ENCODE measurements around the gene CES2.
"Not testable (repeated sequence)": the region's sequence is repeated elsewhere in the genome, so short reads cannot be mapped to it uniquely, and the experiment has no call there.

The CES2 gene, protein sequence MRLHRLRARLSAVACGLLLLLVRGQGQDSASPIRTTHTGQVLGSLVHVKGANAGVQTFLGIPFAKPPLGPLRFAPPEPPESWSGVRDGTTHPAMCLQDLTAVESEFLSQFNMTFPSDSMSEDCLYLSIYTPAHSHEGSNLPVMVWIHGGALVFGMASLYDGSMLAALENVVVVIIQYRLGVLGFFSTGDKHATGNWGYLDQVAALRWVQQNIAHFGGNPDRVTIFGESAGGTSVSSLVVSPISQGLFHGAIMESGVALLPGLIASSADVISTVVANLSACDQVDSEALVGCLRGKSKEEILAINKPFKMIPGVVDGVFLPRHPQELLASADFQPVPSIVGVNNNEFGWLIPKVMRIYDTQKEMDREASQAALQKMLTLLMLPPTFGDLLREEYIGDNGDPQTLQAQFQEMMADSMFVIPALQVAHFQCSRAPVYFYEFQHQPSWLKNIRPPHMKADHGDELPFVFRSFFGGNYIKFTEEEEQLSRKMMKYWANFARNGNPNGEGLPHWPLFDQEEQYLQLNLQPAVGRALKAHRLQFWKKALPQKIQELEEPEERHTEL
- 30.7 to 40.1 (median 31.1) reads per million in 3 experiments for total RNA-seq

GRCh38 chr16:66935314-66936011, at the start of gene CES2:
Gene CES2 (plus strand): TSS chr16:66935516. CDS start chr16:66935636, 120 bp downstream.
- no peak for DNase-seq

DNA sequence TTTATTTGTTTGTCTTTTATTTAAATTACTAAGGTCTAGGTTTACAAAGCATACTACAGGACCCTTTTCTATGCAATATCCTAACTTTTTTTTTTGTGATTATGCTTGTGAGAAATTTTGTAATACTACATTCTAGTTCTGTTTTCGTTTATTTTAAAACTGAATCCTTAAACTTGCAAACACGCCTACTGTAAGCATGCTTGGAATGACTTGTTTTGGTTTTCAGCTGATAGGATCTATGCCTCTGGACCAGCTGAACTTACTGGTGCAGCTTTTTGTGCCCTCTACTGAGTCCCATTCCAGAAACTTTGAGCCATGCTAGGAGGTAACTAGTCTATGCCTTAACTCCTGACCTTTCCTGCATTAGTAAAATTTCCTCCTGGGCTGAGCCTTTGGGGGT, 49.0 kb upstream of the CES2 start:
- DNase-seq, result no peak

GRCh38 chr16:66886914-66887313, 48.4 kb upstream of the CES2 start:
- DNase-seq, result no peak

GRCh38 chr16:66888647-66889615, 46.4 kb upstream of the CES2 start:
- DNase-seq, result no peak

DNA sequence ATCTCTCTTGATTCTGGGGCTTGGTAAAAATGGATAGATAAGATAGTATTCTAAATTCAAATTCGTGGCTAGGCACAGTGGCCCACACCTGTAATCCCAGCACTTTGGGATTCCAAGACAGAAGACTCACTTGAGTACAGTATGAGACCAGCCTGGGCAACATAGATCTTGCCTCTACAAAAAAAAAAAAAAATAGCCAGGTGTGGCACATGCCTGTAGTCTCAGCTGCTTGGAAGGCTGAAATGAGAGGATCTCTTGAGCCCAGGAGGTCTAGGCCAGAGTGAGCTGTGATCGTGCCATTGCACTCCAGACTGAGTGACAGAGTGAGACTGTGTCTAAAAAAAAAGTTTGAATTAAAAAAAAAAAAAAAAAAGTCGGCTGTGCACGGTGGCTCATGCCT, 45.7 kb upstream of the CES2 start:
- DNase-seq, result no peak

GRCh38 chr16:66890799-66891198, 44.5 kb upstream of the CES2 start:
- DNase-seq, result no peak

GRCh38 chr16:66891360-66891759, 44.0 kb upstream of the CES2 start:
- no peak for DNase-seq

- no peak for DNase-seq
Observed at GRCh38 chr16:66891797-66892196, 43.5 kb upstream of the CES2 start.

DNA sequence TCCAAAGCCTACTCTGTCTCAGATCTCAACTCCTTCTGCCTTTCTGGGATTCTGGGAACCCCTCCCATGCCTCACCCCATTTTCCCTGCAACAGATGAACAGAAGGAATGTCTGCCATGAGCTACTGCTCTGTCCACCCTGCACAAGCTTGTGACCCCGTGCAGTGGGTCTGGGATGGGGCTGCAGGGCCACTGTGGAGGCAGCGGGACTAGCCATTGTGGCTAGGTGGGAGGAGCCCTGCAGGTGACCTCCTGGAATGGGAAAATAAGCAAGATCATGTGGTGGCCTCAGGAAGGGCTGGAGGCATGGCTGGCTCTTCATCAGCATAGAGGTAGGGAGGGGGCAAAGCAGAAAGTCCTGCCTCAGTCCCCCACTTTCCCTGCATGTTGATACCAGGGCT, 41.3 kb upstream of the CES2 start:
- DNase-seq, result no peak

DNA sequence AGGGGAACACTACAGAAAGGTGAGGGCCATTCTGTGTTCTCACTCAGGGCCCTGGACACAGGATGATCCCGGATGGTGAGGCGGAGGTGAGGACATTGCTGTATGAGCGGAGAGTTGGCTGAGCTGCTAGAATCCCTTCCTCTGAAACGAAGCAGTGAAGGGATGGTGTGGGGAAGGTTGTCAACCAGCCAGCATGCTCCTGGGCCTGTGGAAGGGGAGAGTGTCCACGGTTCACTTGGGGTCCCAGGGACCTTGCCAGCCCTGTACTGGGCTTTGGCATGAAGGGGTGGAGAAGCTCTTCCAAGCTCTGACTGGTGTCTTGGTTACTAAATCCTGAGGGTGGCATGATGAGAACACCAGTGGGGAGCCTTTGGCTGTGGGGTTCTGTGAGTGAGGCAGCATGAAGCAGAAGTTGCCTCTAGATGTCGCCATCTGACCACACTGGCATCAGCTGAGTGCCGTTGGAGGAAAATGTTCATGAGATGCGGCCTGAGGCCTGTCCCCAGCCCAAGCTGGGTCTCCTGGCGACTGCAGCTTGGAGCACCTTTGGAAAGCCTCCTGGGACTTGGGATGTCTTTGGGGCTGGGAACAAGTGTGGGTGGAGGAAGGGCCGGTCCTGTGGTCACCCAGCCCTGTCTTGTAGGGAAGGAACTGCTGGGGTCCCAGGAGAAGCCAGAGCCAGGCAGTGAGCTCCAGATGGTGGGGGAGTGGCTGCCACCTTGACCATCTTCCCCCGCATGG, 40.2 kb upstream of the CES2 start:
- peak; percentile 42 for DNase-seq

DNA sequence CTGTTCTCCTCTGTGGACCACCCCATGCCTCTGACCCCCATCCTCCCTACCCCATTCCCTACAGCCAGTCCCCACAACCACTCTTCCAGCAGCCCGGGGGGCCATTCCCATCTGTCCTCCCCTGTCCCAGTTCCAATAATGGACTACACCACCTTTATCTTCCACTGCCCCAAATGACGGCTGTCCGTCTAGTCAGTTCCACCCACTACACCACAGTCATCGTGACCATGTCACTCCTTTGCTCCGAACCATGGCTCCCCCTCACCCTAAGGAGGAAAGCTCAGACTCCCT, 39.7 kb upstream of the CES2 start:
- no peak for DNase-seq

DNA sequence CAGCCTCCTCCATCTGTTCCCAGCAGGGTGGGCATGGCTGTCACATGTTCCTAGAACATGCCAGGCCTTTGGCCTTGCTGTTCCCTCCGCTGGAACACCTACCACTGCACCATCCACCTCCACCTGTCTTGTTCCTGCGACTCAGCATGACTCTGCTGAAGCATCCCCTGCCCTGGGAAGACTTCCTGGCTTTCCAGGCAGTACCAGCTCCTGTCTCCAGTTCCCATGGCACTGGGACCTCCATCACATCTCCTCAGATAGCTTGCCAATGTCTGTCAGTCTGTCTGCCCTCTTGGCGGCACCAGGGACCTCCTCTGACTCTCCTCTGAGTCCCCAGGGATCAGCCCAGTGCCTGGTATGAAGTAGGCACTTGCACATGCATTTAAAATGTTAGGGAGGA, 39.3 kb upstream of the CES2 start:
- DNase-seq, result no peak

GRCh38 chr16:66896682-66897081, 38.6 kb upstream of the CES2 start:
- DNase-seq, result not testable (repeated sequence)

DNA sequence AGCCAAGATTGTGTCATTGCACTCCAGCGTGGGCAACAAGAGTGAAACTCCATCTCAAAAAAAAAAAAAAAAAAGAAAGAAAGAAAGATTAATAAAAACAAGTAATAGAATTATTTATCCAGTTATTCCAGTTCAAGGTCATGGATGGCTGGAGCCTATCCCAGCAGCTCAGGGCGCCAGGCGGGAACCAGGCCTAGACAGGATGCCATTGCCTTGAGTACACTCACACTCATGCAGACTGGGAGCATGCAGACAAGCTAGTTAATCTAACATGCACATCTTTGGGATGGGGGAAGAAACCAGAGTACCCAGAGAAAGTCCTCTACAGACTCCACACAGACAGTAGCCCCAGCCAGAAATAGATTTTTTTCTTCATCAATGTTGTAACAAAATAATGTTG, 37.1 kb upstream of the CES2 start:
- DNase-seq, result no peak

DNA sequence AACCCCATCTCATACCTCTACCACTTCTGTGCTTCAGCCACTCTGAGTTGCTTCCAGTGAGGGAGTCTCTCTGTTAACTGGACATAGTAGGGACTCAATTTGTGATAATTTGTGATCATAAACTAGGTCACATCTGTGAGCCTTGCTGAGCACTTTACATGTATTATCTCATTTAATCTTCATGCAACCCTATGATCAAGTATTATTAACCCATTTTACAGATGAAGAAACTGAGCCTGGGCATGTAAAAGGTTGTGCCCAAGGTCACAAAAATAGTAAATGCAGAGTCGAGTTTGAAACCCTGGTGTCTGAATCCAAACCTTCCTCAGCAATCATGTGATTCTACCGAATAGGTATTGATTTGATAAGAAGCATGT, 36.4 kb upstream of the CES2 start:
- no peak for DNase-seq

GRCh38 chr16:66899310-66899944, 35.9 kb upstream of the CES2 start:
- no peak for DNase-seq

DNA sequence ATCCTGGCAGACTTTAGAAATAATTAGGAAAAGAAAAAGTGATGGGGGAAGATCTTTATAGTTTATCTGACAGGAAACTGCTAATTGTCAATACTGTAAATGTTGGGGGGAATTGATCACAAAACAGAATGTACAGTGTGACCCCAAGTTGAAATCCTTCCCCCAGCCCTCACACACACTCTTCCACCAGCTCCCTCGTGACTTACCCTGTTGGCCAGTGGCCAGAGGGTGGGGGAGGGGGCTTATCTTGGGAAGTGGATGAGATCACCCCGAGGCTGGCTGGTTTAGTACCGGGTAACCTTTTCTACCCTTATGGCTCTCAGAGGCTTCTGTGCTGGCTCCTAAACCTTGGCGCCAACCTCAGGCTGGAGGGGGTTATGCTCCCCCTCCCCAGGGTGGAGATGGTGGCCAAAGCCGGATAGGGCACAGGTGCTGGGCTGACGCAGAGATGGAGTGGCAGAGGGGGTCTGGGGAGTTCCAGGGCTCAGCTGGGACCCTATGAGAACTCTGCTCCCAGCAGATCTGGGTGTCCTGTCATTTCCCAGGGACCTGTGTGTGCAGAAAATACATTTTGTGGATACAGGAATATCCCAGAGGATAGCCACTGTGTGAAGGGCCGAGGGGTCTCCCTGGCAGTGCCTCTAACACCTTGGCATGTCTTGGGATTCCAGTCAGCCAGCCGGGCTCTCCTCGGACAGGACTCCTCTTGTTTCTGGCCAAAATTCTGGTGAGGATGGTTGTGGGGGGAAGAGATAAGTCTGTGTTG, 35.2 kb upstream of the CES2 start:
- no peak for DNase-seq

GRCh38 chr16:66900721-66901441, 34.4 kb upstream of the CES2 start:
- no peak for DNase-seq

DNA sequence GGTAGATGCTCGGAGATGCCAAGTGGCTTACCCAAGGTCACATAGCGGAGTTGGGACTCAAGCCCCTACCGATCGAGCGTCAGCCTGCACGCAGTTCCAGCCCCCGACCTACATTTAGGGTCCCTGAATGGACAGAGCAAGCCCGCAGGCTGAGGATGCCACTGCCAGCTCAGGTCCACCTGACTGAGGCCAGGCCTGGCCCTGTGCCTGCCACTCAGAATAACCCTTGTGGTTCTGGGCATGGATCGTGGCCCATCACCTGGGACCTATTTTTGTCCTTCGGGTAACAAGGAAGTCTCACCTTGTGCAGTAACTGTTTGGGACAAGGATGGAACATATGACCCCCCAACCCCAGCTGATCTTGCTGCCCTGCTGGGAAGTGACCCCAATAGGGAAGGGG, 33.7 kb upstream of the CES2 start:
- no peak for DNase-seq

All from central memory CD4-positive, alpha-beta T cell (primary cell).